ENCODE data around the gene NFIA. TPM values are rescaled to one million over a fixed set of nuclear protein-coding genes. Genes with fewer than 3 reads are reported as not detected.
A peak's percentile ranks its signal among the peaks of the same experiment; 100 is the strongest.

NFIA gene
- total RNA-seq, 6 donors from 2014 or later, result 33.5 to 94.3 (median 44.9) TPM

DNA sequence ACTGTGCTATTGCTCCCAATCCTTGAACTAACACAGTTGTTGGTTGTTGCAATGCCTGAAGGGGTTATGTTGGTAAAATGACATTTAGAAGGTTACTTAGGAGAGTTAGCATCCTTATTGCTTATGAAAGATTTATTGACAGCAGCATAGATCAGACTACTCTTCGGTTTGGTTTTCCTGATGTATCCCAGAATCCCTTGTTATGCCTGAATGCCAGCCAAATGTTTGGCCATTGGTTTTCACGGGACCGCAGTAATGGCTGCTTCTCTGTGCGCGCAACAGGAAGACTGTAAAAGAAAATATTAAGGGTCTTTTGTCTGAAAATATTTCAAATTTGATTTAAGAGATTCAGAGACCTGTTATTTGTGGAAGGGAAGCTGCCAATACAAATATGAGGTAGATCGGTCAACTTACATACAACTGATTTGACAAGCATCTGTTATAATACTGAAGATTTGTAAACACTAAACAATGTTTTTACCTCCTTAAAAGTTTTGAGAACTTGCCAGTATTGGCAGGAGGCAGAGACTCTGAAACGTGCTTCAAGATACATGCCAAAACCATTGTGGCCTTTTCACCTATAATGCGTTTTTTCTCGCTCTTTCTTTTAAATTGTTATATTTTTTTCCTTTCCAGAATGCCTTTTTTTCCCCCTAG lies 8.3 kb downstream of the NFIA start:
- Histone ChIP-seq H3K27ac (peak overlapping the region in 1 of 4 donors; percentile 37), H3K4me1 (peaks cover 10 to 52% (median 26%) of the 10 kb centered on the region in 4 donors), H3K27me3 (no peaks in the 10 kb centered on the region), H3K4me3 (no peak overlapping the region), H3K9me3 (no peaks in the 10 kb centered on the region), H3K36me3 (peaks cover 0 to 9% (median 7%) of the 10 kb centered on the region in 4 donors)
- ATAC-seq (ENCODE audit: low FRiP score in 2 of 2) (no peak), DNase-seq (no peak)
- WGBS, 2 donors, result 74 to 81% methylated on average over 9 of the region's 9 CpGs
- no peak for TF ChIP-seq EP300 (IDR thresholded peaks at IDR 0.05)
- TF ChIP-seq POLR2A (IDR thresholded peaks at IDR 0.05), result no peak
- no peak for TF ChIP-seq CTCF (IDR thresholded peaks at IDR 0.05)
- TF ChIP-seq POLR2AphosphoS5 (IDR thresholded peaks at IDR 0.05), result no peak

- no peaks in the 10 kb centered on the region for H3K9me3 ChIP-seq
- 62 to 67% methylated on average over 3 of the region's 3 CpGs for WGBS, 2 donors
- TF ChIP-seq EP300 (IDR thresholded peaks at IDR 0.05), result no peak
- TF ChIP-seq CTCF (IDR thresholded peaks at IDR 0.05), result no peak
- TF ChIP-seq POLR2A (IDR thresholded peaks at IDR 0.05), result no peak
- TF ChIP-seq POLR2AphosphoS5 (IDR thresholded peaks at IDR 0.05), result no peak
- H3K4me1 ChIP-seq, result peaks cover 4 to 46% (median 24%) of the 10 kb centered on the region in 4 donors
- no peak for ATAC-seq (ENCODE audit: low FRiP score in 2 of 2)
- H3K36me3 ChIP-seq, result peaks cover 0 to 9% (median 7%) of the 10 kb centered on the region in 4 donors
- H3K4me3 ChIP-seq, result no peak overlapping the region
- no peaks in the 10 kb centered on the region for H3K27me3 ChIP-seq
- DNase-seq, result no peak
- peak overlapping the region in 1 of 4 donors; percentile 37 for H3K27ac ChIP-seq
These were observed 9.1 kb downstream of the NFIA start for GRCh38 chr1:61091455-61091854.

GRCh38 chr1:61092642-61093041 lies 10.3 kb downstream of the NFIA start:
- Histone ChIP-seq H3K4me3 (no peak overlapping the region), H3K9me3 (no peaks in the 10 kb centered on the region), H3K36me3 (peaks cover 0 to 9% (median 7%) of the 10 kb centered on the region in 4 donors), H3K4me1 (peaks cover 1 to 38% (median 20%) of the 10 kb centered on the region in 4 donors), H3K27me3 (no peaks in the 10 kb centered on the region), H3K27ac (no peak overlapping the region)
- ATAC-seq (ENCODE audit: low FRiP score in 2 of 2) (no peak), DNase-seq (no peak)
- no peak for TF ChIP-seq CTCF (IDR thresholded peaks at IDR 0.05)
- no peak for TF ChIP-seq POLR2AphosphoS5 (IDR thresholded peaks at IDR 0.05)
- TF ChIP-seq EP300 (IDR thresholded peaks at IDR 0.05), result no peak
- TF ChIP-seq POLR2A (IDR thresholded peaks at IDR 0.05), result no peak
- WGBS, 2 donors, result 67 to 78% methylated on average over 5 of the region's 5 CpGs

- Histone ChIP-seq H3K27ac (peak overlapping the region in 1 of 4 donors; percentile 16), H3K9me3 (no peaks in the 10 kb centered on the region), H3K27me3 (no peaks in the 10 kb centered on the region), H3K36me3 (peaks cover 0 to 4% (median 2%) of the 10 kb centered on the region in 4 donors), H3K4me1 (peaks cover 0 to 37% (median 20%) of the 10 kb centered on the region in 4 donors), H3K4me3 (no peak overlapping the region)
- TF ChIP-seq POLR2AphosphoS5 (IDR thresholded peaks at IDR 0.05) (no peak), POLR2A (IDR thresholded peaks at IDR 0.05) (no peak), CTCF (IDR thresholded peaks at IDR 0.05) (no peak), EP300 (IDR thresholded peaks at IDR 0.05) (no peak)
- DNase-seq, result no peak
- 77 to 79% methylated on average over 2 of the region's 2 CpGs for WGBS, 2 donors
- peak in 1 of 2 donors; percentile 44 for ATAC-seq (ENCODE audit: low FRiP score in 2 of 2)
These were observed 11.3 kb downstream of the NFIA start for GRCh38 chr1:61093525-61094137.

Measured in upper lobe of left lung (tissue), 6 donors.